Transverse colon (tissue), 4 donors: ENCODE results near the gene SIRT5. TPM values are rescaled to one million over a fixed set of nuclear protein-coding genes. Genes with fewer than 3 reads are reported as not detected.

Experiments
- DNase-seq: peaks from one replicate; pipeline ENCODE4 v3.0.0-alpha.2; 2019
- H3K27ac ChIP-seq, 4 donors: fragments of 200-600 bp; sonication (generic); 2 replicates each; pipeline ENCODE4 v1.5.1; 2016 to 2018; ENCODE audit warnings: inconsistent platforms in 4 of 4
- H3K27me3 ChIP-seq: fragments of 200-600 bp; sonication (generic); 2 replicates; pipeline ENCODE4 v1.5.1; 2017; ENCODE audit warnings: inconsistent platforms
- H3K36me3 ChIP-seq, 4 donors: fragments of 200-600 bp; sonication (generic); 2 replicates each; pipeline ENCODE4 v1.5.1; 2017 to 2019; ENCODE audit warnings: inconsistent platforms in 4 of 4
- H3K4me1 ChIP-seq, 4 donors: fragments of 200-600 bp; sonication (generic); 2 replicates each; pipeline ENCODE4 v1.5.1; 2017 to 2020; ENCODE audit warnings: inconsistent platforms in 4 of 4
- H3K4me3 ChIP-seq, 4 donors: fragments of 200-600 bp; sonication (generic); 1 replicate in 1 of 4; 2 replicates in 3 of 4; pipeline versions ENCODE4 v1.5.1 to v1.6.1; 2017 to 2019; ENCODE audit warnings: inconsistent platforms in 4 of 4
- H3K9me3 ChIP-seq, 2 donors: fragments of 200-600 bp; sonication (generic); 2 replicates each; pipeline ENCODE4 v1.5.1; 2017 to 2019; ENCODE audit warnings: inconsistent platforms in 2 of 2
- EP300 ChIP-seq: sonication (generic); formaldehyde crosslinking; IDR thresholded peaks from one replicate; pipeline ENCODE4 v1.6.1; 2017; ENCODE audit warnings: antibody characterized with exemption, low read depth
- POLR2A ChIP-seq: fragments of 450-650 bp; IDR thresholded peaks from one replicate; pipeline ENCODE4 v1.6.1; 2016; ENCODE audit warnings: antibody characterized with exemption, mild to moderate bottlenecking, moderate library complexity
- POLR2AphosphoS5 ChIP-seq, 3 donors: sonication (generic); formaldehyde crosslinking; IDR thresholded peaks; one replicate each; pipeline ENCODE4 v1.6.1; 2016; ENCODE audit warnings: antibody characterized with exemption in 3 of 3
- WGBS, 2 donors: methylation state at CpG; one replicate each; pipeline ENCODE4 v1.1.5; 2018; ENCODE audit warnings: low coverage in 1 of 2; 5-methylcytosine and 5-hydroxymethylcytosine counted together
- in situ Hi-C, 4 donors: fragments of 200-750 bp; cut with MboI; loops; one replicate each; pipeline versions ENCODE4 v1.15.0 to v1.15.1; 2017; ENCODE audit warnings: low sequenced_read_pairs in 3 of 4, low pct_ligation_motif_present in 1 of 4, low pct_unique_long_range_greater_than_20kb in 1 of 4
- intact Hi-C: fragments of 100-400 bp; cut with DNase I; formaldehyde crosslinking; loops from one replicate; pipeline ENCODE4 v1.15.1; 2023; ENCODE audit warnings: low total_unique reads
- total RNA-seq, 4 donors: library from RNA; depleted of rRNA; stranded (reverse); fragments of >200 nt; gene quantifications; one replicate each; pipeline ENCODE4 v1.1.0, GENCODE V29; 2016
- TF ChIP-seq, protein P1 (sequence below), 5 experiments: fragments of 200-600 bp in 3 of 5; fragments of 450-650 bp in 2 of 5; sonication (generic) in 3 of 5; IDR thresholded peaks; 1 replicate in 2 of 5; 2 replicates in 3 of 5; pipeline ENCODE4 v1.5.1; 2016 to 2017; ENCODE audit warnings: antibody characterized with exemption in 5 of 5, inconsistent platforms in 3 of 5, mild to moderate bottlenecking in 2 of 5, moderate library complexity in 1 of 5

The SIRT5 gene
- total RNA-seq, 4 donors from 2014 or later: 10.1 to 21.0 (median 13.9) TPM

- no peaks in the 10 kb centered on the region for H3K9me3 ChIP-seq
- 36 to 56% methylated on average over 4 of the region's 4 CpGs for WGBS, 2 donors
- in situ Hi-C loops: loop anchor here (10.0 to 25.0 kb wide), 4 partner anchors 187 to 595 kb away; partner anchors contain the start of gene TBC1D7 (in 1 of the 4)
- H3K27ac ChIP-seq: no peak overlapping the region
- no peak for DNase-seq
- H3K36me3 ChIP-seq: no peaks in the 10 kb centered on the region
- H3K4me1 ChIP-seq: peaks cover 0 to 33% (median 19%) of the 10 kb centered on the region in 4 donors
- intact Hi-C loops: loop anchor here (10.0 kb wide), 1 partner anchor 187 kb away; no protein-coding TSS in a partner anchor
- TF ChIP-seq EP300 (no peak), POLR2A (no peak), POLR2AphosphoS5 (IDR thresholded peaks at IDR 0.05) (no peak)
- TF ChIP-seq, protein P1, sequence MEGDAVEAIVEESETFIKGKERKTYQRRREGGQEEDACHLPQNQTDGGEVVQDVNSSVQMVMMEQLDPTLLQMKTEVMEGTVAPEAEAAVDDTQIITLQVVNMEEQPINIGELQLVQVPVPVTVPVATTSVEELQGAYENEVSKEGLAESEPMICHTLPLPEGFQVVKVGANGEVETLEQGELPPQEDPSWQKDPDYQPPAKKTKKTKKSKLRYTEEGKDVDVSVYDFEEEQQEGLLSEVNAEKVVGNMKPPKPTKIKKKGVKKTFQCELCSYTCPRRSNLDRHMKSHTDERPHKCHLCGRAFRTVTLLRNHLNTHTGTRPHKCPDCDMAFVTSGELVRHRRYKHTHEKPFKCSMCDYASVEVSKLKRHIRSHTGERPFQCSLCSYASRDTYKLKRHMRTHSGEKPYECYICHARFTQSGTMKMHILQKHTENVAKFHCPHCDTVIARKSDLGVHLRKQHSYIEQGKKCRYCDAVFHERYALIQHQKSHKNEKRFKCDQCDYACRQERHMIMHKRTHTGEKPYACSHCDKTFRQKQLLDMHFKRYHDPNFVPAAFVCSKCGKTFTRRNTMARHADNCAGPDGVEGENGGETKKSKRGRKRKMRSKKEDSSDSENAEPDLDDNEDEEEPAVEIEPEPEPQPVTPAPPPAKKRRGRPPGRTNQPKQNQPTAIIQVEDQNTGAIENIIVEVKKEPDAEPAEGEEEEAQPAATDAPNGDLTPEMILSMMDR (IDR thresholded peaks at IDR 0.05): no peak
- H3K4me3 ChIP-seq: no peak overlapping the region
- no peaks in the 10 kb centered on the region for H3K27me3 ChIP-seq
Observed at GRCh38 chr6:13531956-13532355, 42.4 kb upstream of the SIRT5 start.

DNA sequence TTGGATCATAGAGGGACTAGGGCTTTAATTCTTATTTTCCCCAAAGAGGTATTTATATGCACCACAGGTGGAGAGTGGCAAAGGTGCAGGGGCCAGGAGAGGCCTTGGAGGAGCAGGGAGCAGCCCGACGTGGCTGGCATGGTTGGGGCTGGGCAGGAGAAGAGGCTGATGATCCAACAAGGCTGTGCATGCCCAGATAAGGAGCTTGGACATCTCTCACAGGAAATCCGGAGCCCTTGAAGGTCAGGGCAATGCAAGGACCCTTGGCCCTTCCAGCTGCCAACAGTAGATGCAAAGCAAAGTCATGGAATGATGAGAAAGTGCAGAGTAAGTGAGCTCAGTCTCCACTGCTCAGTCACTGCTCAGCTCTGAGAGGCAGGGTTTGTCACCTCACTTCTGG, 39.9 kb upstream of the SIRT5 start:
- Histone ChIP-seq H3K4me1 (peaks cover 0 to 28% (median 10%) of the 10 kb centered on the region in 4 donors), H3K27ac (no peak overlapping the region), H3K4me3 (no peak overlapping the region), H3K36me3 (no peaks in the 10 kb centered on the region), H3K9me3 (no peaks in the 10 kb centered on the region), H3K27me3 (no peaks in the 10 kb centered on the region)
- in situ Hi-C loops: loop anchor here (10.0 to 25.0 kb wide), 4 partner anchors 190 to 597 kb away; partner anchors contain the start of gene TBC1D7 (in 1 of the 4)
- intact Hi-C loops: loop anchor here (10.0 kb wide), 1 partner anchor 190 kb away; no protein-coding TSS in a partner anchor
- 80 to 90% methylated on average over 2 to 3 of the region's 3 CpGs for WGBS, 2 donors
- TF ChIP-seq, protein P1 (IDR thresholded peaks at IDR 0.05): no peak
- TF ChIP-seq EP300 (no peak), POLR2AphosphoS5 (IDR thresholded peaks at IDR 0.05) (no peak), POLR2A (no peak)
- DNase-seq: no peak

DNA sequence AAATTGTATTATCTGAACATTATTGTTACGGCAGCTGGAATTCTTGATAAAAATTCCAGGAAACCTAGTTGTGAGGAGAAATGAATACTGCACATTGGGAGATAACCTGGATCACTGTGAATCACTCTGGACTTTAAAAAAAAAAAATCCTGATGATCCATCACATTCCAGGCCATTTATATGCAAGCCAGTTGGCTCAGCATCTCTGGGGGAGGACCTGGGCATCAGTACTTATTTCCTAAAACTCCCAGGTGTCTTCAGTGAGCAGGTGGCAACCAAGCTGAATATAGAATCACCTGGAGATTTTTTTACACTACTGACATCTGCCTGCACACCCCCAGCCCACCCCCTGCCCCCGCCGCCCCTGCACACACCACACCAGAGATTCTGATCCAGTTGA, 39.1 kb upstream of the SIRT5 start:
- DNase-seq: no peak
- Histone ChIP-seq H3K4me1 (peaks cover 0 to 26% (median 10%) of the 10 kb centered on the region in 4 donors), H3K9me3 (no peaks in the 10 kb centered on the region), H3K4me3 (no peak overlapping the region), H3K27ac (no peak overlapping the region), H3K36me3 (no peaks in the 10 kb centered on the region), H3K27me3 (no peaks in the 10 kb centered on the region)
- TF ChIP-seq, protein P1 (IDR thresholded peaks at IDR 0.05): no peak
- TF ChIP-seq POLR2AphosphoS5 (IDR thresholded peaks at IDR 0.05): no peak
- in situ Hi-C loops (loop anchor here (10.0 to 25.0 kb wide), 4 partner anchors 191 to 598 kb away; partner anchors contain the start of gene TBC1D7 (in 1 of the 4)), intact Hi-C loops (loop anchor here (10.0 kb wide), 1 partner anchor 191 kb away; no protein-coding TSS in a partner anchor)
- 80 to 95% methylated on average over 1 to 3 of the region's 3 CpGs for WGBS, 2 donors

GRCh38 chr6:13536796-13537526, 37.4 kb upstream of the SIRT5 start:
- no peak for DNase-seq
- Histone ChIP-seq H3K9me3 (no peaks in the 10 kb centered on the region), H3K27me3 (no peaks in the 10 kb centered on the region), H3K4me3 (no peak overlapping the region), H3K27ac (peak overlapping the region in 3 of 4 donors; percentile 7 to 44 (median 23)), H3K4me1 (peaks cover 0 to 21% (median 10%) of the 10 kb centered on the region in 4 donors), H3K36me3 (no peaks in the 10 kb centered on the region)
- in situ Hi-C loops (loop anchor here (10.0 to 25.0 kb wide), 4 partner anchors 192 to 600 kb away; partner anchors contain the start of gene TBC1D7 (in 1 of the 4)), intact Hi-C loops (loop anchor here (10.0 kb wide), 1 partner anchor 192 kb away; no protein-coding TSS in a partner anchor)
- TF ChIP-seq, protein P1 (IDR thresholded peaks at IDR 0.05): no peak
- TF ChIP-seq POLR2AphosphoS5 (IDR thresholded peaks at IDR 0.05) (no peak), POLR2A (no peak), EP300 (no peak)
- WGBS, 2 donors: 26 to 61% methylated on average over 3 to 4 of the region's 4 CpGs
